H9 (cell line): Measurements from ENCODE around the gene UBASH3A. TPM values are rescaled to one million over a fixed set of nuclear protein-coding genes. Genes with fewer than 3 reads are reported as not detected.

Experiments used
- DNase-seq: peaks from one replicate; pipeline ENCODE4 v3.0.0-alpha.2; 2017
- H2AFZ ChIP-seq: one replicate; pipeline ENCODE4 v1.6.1; 2013; ENCODE audit warnings: mild to moderate bottlenecking, low read length, control low read depth, moderate library complexity
- H2AK5ac ChIP-seq: 2 replicates; pipeline ENCODE4 v1.6.1; 2013; ENCODE audit warnings: low read length, control low read depth, mixed read lengths; ENCODE audit not compliant: insufficient read length
- H2BK120ac ChIP-seq: one replicate; pipeline ENCODE4 v1.6.1; 2013; ENCODE audit warnings: low read depth, mild to moderate bottlenecking, low read length, control low read depth, inconsistent platforms; ENCODE audit not compliant: poor library complexity, severe bottlenecking
- H2BK12ac ChIP-seq: 2 replicates; pipeline ENCODE4 v1.6.1; 2013; ENCODE audit warnings: low read length, control low read depth, mixed read lengths, low read depth; ENCODE audit not compliant: insufficient read length
- H2BK15ac ChIP-seq: 2 replicates; pipeline ENCODE4 v1.6.1; 2013; ENCODE audit warnings: low read depth, low read length, control low read depth
- H2BK20ac ChIP-seq: one replicate; pipeline ENCODE4 v1.6.1; 2013; ENCODE audit warnings: low read depth, mild to moderate bottlenecking, low read length, control low read depth, inconsistent platforms; ENCODE audit not compliant: poor library complexity, severe bottlenecking
- H2BK5ac ChIP-seq: 2 replicates; pipeline ENCODE4 v1.6.1; 2013; ENCODE audit warnings: low read length, control low read depth, mixed read lengths; ENCODE audit not compliant: insufficient read length
- H3K14ac ChIP-seq: 2 replicates; pipeline ENCODE4 v1.6.1; 2013; ENCODE audit warnings: low read length, control low read depth; ENCODE audit not compliant: insufficient read depth
- H3K18ac ChIP-seq: 2 replicates; pipeline ENCODE4 v1.6.1; 2013; ENCODE audit warnings: low read depth, mild to moderate bottlenecking, mixed read lengths, low read length, control low read depth; ENCODE audit not compliant: insufficient read length
- H3K23ac ChIP-seq: 2 replicates; pipeline ENCODE4 v1.6.1; 2013; ENCODE audit warnings: low read length, control low read depth, mixed read lengths, low read depth; ENCODE audit not compliant: insufficient read length
- H3K23me2 ChIP-seq: 2 replicates; pipeline ENCODE4 v1.6.1; 2013; ENCODE audit warnings: low read depth, mild to moderate bottlenecking, mixed read lengths, low read length, control low read depth; ENCODE audit not compliant: insufficient read length, poor library complexity, severe bottlenecking
- H3K27ac ChIP-seq: 2 replicates; pipeline ENCODE4 v1.5.1; 2013; ENCODE audit warnings: low read length, control low read depth, mixed read lengths, low read depth; ENCODE audit not compliant: insufficient read length
- H3K27me3 ChIP-seq: 2 replicates; pipeline ENCODE4 v1.6.1; 2013; ENCODE audit warnings: low read length, control low read depth, inconsistent platforms; ENCODE audit not compliant: insufficient read depth
- H3K4ac ChIP-seq: 2 replicates; pipeline ENCODE4 v1.6.1; 2013; ENCODE audit warnings: low read depth, mild to moderate bottlenecking, control low read depth, inconsistent platforms, low read length, moderate library complexity
- H3K4me1 ChIP-seq: 2 replicates; pipeline ENCODE4 v1.6.1; 2013; ENCODE audit warnings: low read length, control low read depth, inconsistent platforms; ENCODE audit not compliant: insufficient read depth
- H3K4me2 ChIP-seq: 2 replicates; pipeline ENCODE4 v1.6.1; 2013; ENCODE audit warnings: low read length, control low read depth, mixed read lengths; ENCODE audit not compliant: insufficient read length, insufficient read depth
- H3K56ac ChIP-seq: 2 replicates; pipeline ENCODE4 v1.6.1; 2013; ENCODE audit warnings: low read depth, mild to moderate bottlenecking, mixed read lengths, low read length, control low read depth; ENCODE audit not compliant: insufficient read length
- H3K79me1 ChIP-seq: 2 replicates; pipeline ENCODE4 v1.6.1; 2013; ENCODE audit warnings: low read depth, mild to moderate bottlenecking, moderate library complexity, low read length, control low read depth, inconsistent platforms; ENCODE audit not compliant: insufficient read depth, poor library complexity, severe bottlenecking
- H3K79me2 ChIP-seq: 2 replicates; pipeline ENCODE4 v1.6.1; 2013; ENCODE audit warnings: low read length, control low read depth, inconsistent platforms; ENCODE audit not compliant: insufficient read depth
- H3K9ac ChIP-seq: 2 replicates; pipeline ENCODE4 v1.6.1; 2013; ENCODE audit warnings: low read length, control low read depth, mixed read lengths; ENCODE audit not compliant: insufficient read length; ENCODE audit errors: extremely low read depth
- H3K9me3 ChIP-seq: one replicate; pipeline ENCODE4 v1.6.1; 2013; ENCODE audit warnings: low read depth, low read length, inconsistent platforms; ENCODE audit not compliant: control insufficient read depth
- H3T11ph ChIP-seq: one replicate; pipeline ENCODE4 v1.6.1; 2013; ENCODE audit warnings: mild to moderate bottlenecking, low read length, control low read depth, inconsistent platforms
- H4K20me1 ChIP-seq: one replicate; pipeline ENCODE4 v1.6.1; 2013; ENCODE audit not compliant: control insufficient read depth, insufficient read length, insufficient read depth
- H4K5ac ChIP-seq: 2 replicates; pipeline ENCODE4 v1.6.1; 2013; ENCODE audit warnings: low read depth, mild to moderate bottlenecking, mixed read lengths, low read length, control low read depth; ENCODE audit not compliant: insufficient read length
- H4K8ac ChIP-seq: replicated peaks from 2 replicates; pipeline ENCODE4 v1.6.1; 2013; ENCODE audit warnings: low read length, control low read depth, mixed read lengths, low read depth; ENCODE audit not compliant: insufficient read length
- H4K91ac ChIP-seq: 2 replicates; pipeline ENCODE4 v1.6.1; 2013; ENCODE audit warnings: low read depth, mild to moderate bottlenecking, moderate library complexity, mixed read lengths, low read length, control low read depth; ENCODE audit not compliant: insufficient read length
- H3K27ac Mint-ChIP-seq, 3 experiments: 2 replicates in 2 of 3; 3 replicates in 1 of 3; pipeline ENCODE4 v1.8.0; 2020 to 2021; ENCODE audit warnings: mixed read lengths in 3 of 3, mild to moderate bottlenecking in 1 of 3, moderate library complexity in 1 of 3
- H3K27me3 Mint-ChIP-seq: 2 replicates; pipeline ENCODE4 v1.8.0; 2021; ENCODE audit warnings: low read depth, mild to moderate bottlenecking, moderate library complexity, mixed read lengths
- H3K36me3 Mint-ChIP-seq, 3 experiments: 2 replicates in 2 of 3; 3 replicates in 1 of 3; pipeline ENCODE4 v1.8.0; 2020 to 2021; ENCODE audit warnings: low read depth in 3 of 3, mixed read lengths in 3 of 3; ENCODE audit not compliant: insufficient read depth in 1 of 3
- H3K4me1 Mint-ChIP-seq, 2 experiments: 2 replicates each; pipeline ENCODE4 v1.8.0; 2020; ENCODE audit warnings: mixed read lengths in 2 of 2
- H3K4me3 Mint-ChIP-seq, 2 experiments: 2 replicates in 1 of 2; 3 replicates in 1 of 2; pipeline ENCODE4 v1.8.0; 2020 to 2021; ENCODE audit warnings: mild to moderate bottlenecking in 2 of 2, mixed read lengths in 2 of 2, moderate library complexity in 1 of 2
- H3K9me3 Mint-ChIP-seq, 2 experiments: 2 replicates in 1 of 2; 3 replicates in 1 of 2; pipeline ENCODE4 v1.8.0; 2020; ENCODE audit warnings: mild to moderate bottlenecking in 2 of 2, mixed read lengths in 2 of 2, moderate library complexity in 1 of 2
- CTCF ChIP-seq: fragments of 200-600 bp; sonication (generic); conservative IDR thresholded peaks from 3 replicates; pipeline ENCODE4 v1.8.0; 2021; ENCODE audit warnings: antibody characterized with exemption, mild to moderate bottlenecking
- WGBS: extraction: QIAGEN DNeasy Blood & Tissue Kit; methylation state at CpG from one replicate; pipeline ENCODE4 v1.1.7; 2013; ENCODE audit warnings: missing lambda C conversion rate, low lambda C conversion rate, mixed read lengths; ENCODE audit not compliant: insufficient read length; ENCODE audit errors: extremely low coverage; 5-methylcytosine and 5-hydroxymethylcytosine counted together
- total RNA-seq: library from RNA; stranded (reverse); gene quantifications from 2 replicates; pipeline ENCODE4 v1.2.1, GENCODE V29; 2021

UBASH3A gene
- total RNA-seq, 1 experiment from 2014 or later: not detected

GRCh38 chr21:42424914-42425541 lies 21.3 kb downstream of the UBASH3A start:
- no peaks in the 10 kb centered on the region for H3K79me2 ChIP-seq
- H3K4me3 Mint-ChIP-seq: no peak overlapping the region
- no peaks in the 10 kb centered on the region for H3K23me2 ChIP-seq
- H4K20me1 ChIP-seq: no peaks in the 10 kb centered on the region
- no peak overlapping the region for H2AK5ac ChIP-seq
- H2BK15ac ChIP-seq: no peak overlapping the region
- H3K9me3 ChIP-seq: no peaks in the 10 kb centered on the region
- H3K14ac ChIP-seq: no peak overlapping the region
- no peak overlapping the region for H3K18ac ChIP-seq
- no peak overlapping the region for H3K23ac ChIP-seq
- no peak overlapping the region for H3K56ac ChIP-seq
- H3K4ac ChIP-seq: no peak overlapping the region
- H3K27me3 Mint-ChIP-seq: peaks cover 45% of the 10 kb centered on the region
- H2BK120ac ChIP-seq: no peak overlapping the region
- H3K27ac Mint-ChIP-seq: no peak overlapping the region
- no peak overlapping the region for H2BK5ac ChIP-seq
- H3T11ph ChIP-seq: no peak overlapping the region
- H2BK12ac ChIP-seq: no peak overlapping the region
- H4K5ac ChIP-seq: no peak overlapping the region
- H3K9me3 Mint-ChIP-seq: no peaks in the 10 kb centered on the region; a peak in 1 of 5 replicates
- H4K8ac ChIP-seq: no peak overlapping the region
- no peak overlapping the region for H2AFZ ChIP-seq
- H3K36me3 Mint-ChIP-seq: no peaks in the 10 kb centered on the region
- H3K4me1 ChIP-seq: no peaks in the 10 kb centered on the region
- no peak for DNase-seq
- no peak overlapping the region for H2BK20ac ChIP-seq
- H3K9ac ChIP-seq: no peak overlapping the region
- H3K4me1 Mint-ChIP-seq: no peaks in the 10 kb centered on the region
- H4K91ac ChIP-seq: no peak overlapping the region
- no peaks in the 10 kb centered on the region for H3K27me3 ChIP-seq
- TF ChIP-seq CTCF: no peak
- no CpG with 5 or more reads among the region's 12 CpGs for WGBS
- H3K4me2 ChIP-seq: no peak overlapping the region
- H3K79me1 ChIP-seq: no peaks in the 10 kb centered on the region
- H3K27ac ChIP-seq: no peak overlapping the region
